HG02610 (cell line): ENCODE measurements around the gene CEMP1.

ENCODE experiments used
- ATAC-seq: cut with Tn5 transposase; IDR thresholded peaks from one replicate; pipeline ENCODE4 v1.9.1; 2021; ENCODE audit warnings: mild to moderate bottlenecking, moderate library complexity; ENCODE audit not compliant: unreplicated experiment

Gene CEMP1

DNA sequence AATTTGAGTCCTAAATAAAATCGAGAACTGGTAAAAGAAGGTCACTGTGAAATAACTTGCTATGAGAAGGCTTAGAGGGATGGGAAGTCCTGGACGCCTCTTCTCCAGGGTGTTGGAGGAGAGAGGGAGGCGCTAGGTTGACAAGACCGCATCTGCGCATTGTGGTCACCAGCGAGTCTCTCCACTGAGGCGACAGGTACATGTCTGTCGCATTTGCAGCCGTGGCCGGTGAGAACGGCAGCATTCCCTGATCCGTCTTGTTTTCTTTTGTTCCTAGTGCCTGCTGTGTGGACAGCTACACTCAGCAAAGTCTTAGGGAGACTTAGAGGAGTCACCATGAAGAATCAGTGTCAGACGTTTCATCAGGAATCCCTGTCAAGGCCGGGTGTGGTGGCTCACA lies 25.5 kb downstream of the CEMP1 start:
- no peak for ATAC-seq

GRCh38 chr16:2501946-2502895 lies 29.0 kb downstream of the CEMP1 start:
- ATAC-seq, result no peak

- no peak for ATAC-seq
These were observed 30.1 kb downstream of the CEMP1 start for GRCh38 chr16:2500918-2501750.

- ATAC-seq, result no peak
These were observed 30.7 kb downstream of the CEMP1 start for GRCh38 chr16:2500430-2500917.

GRCh38 chr16:2499890-2500429 lies 31.2 kb downstream of the CEMP1 start:
- no peak for ATAC-seq

DNA sequence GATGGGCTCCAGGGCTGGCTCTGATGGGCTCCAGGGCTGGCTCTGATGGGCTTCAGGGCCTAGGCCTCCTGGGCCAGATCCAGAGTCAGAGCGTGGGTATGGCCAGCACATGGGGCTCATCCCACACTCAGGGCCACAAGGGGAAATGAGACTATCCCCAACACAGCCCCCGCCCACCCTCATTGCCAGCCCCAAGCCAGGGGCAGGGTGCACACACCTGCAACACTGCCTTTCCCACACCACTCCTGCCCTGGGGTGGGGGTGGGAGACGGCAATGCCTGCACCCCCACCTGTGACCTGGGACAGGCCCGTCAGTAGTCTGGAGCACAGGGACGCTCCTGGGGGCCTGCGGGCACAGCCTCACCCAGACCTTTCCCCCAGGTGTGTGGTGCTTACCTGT lies 31.8 kb downstream of the CEMP1 start:
- ATAC-seq, result no peak

DNA sequence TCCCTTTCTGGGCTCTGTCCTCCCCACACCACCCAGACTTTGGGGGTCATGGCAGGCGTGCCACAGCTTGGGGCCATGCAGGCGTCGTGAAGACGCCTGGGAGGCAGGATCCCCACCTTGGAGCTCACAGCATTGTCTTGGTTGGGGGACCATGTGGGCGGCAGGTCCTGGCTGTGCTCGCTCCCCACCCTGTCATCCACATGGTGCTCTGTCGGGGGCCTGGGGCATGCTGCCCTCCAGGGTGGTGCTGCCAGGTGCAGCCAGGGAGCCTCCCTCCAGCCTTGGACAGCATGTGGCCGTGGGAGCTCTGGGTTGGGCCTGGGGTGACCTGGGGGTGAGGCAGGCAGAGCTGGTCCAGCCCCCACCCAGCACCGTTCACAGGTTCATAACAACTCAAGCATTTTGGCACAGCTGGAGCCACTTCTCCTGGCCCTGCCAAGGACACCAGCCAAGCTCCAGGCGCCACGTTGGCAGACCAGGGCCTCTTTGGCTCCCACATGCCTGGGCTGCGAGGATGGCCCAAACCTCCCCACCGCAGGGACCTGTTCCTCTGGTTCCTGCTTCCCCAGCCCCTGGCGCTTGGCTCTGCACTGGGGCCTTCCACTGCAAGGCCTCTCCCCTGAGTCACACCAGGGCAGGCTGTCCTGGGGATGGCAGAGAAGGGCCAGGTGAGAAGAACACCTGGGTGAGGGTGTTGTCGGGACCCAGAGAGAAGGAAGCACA lies 32.5 kb downstream of the CEMP1 start:
- no peak for ATAC-seq

- no peak for ATAC-seq
These were observed 33.3 kb downstream of the CEMP1 start for GRCh38 chr16:2497695-2498484.

- ATAC-seq, result no peak
These were observed 34.0 kb downstream of the CEMP1 start for GRCh38 chr16:2497116-2497630.

DNA sequence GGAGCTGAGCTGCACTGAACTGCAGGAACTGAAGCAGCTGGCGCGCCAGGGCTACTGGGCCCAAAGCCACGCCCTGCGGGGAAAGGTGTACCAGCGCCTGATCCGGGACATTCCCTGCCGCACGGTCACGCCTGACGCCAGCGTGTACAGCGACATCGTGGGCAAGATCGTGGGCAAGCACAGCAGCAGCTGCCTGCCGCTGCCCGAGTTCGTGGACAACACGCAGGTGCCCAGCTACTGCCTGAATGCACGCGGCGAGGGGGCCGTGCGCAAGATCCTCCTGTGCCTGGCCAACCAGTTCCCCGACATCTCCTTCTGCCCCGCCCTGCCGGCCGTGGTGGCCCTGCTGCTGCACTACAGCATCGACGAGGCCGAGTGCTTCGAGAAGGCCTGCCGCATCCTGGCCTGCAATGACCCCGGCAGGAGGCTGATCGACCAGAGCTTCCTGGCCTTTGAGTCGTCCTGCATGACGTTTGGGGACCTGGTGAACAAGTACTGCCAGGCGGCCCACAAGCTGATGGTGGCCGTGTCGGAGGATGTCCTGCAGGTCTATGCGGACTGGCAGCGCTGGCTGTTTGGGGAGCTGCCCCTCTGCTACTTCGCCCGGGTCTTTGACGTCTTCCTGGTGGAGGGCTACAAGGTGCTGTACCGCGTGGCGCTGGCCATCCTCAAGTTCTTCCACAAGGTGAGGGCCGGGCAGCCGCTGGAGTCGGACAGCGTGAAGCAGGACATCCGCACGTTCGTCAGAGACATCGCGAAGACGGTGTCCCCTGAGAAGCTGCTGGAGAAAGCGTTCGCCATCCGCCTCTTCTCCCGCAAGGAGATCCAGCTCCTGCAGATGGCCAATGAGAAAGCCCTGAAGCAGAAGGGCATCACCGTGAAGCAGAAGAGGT lies 34.7 kb downstream of the CEMP1 start:
- ATAC-seq, result no peak

GRCh38 chr16:2495041-2495440 lies 36.2 kb downstream of the CEMP1 start:
- ATAC-seq, result no peak

- ATAC-seq, result no peak
These were observed 36.6 kb downstream of the CEMP1 start for GRCh38 chr16:2494616-2495015.

GRCh38 chr16:2493605-2494004 lies 37.6 kb downstream of the CEMP1 start:
- ATAC-seq, result no peak

- no peak for ATAC-seq
These were observed 38.9 kb downstream of the CEMP1 start for GRCh38 chr16:2492292-2492691.

DNA sequence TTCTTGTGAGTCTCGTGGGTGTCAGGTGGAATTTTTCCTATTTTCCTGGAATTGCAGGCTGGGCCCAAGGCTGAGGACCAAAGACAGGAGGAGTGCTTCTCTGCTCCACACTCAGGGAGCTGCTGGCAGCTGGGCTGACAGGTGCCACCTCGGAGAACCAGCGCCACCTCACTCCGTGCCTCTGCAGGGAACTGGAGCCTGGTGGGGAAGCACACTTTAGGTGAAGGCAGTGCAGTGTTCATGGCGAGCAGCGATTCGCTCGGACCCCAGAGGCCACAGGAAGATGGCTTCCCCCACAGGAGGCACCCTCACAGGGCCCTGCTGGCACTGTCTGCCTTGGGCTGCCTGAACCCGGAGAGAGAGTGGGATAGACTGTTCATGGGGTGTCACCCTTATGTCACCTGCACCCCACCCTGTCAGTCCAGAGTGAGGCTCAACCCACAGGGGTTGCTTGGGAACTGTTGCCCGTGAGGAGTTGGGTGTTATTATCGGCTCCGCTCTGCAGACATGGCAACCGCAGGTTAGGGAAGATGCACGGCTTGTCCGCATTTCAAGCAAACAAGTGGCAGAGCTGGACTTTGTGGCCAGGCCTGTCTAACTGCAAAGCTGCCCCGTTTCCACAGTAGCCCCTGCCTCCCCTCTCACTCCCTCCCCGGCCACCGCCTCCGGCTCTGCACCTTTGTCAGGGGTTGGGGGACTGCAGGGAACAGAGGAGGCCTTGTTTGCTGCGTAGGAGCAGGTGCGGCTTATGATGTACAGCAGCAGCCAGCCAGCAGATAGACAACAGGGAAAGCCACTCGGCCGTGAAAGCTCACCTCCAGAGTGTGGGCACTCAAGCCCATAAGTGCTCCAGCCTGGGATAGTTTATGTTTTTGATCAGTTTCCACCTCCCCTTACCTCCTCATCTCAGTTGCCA lies 40.8 kb downstream of the CEMP1 start:
- ATAC-seq, result no peak

GRCh38 chr16:2489581-2489980 lies 41.6 kb downstream of the CEMP1 start:
- no peak for ATAC-seq

DNA sequence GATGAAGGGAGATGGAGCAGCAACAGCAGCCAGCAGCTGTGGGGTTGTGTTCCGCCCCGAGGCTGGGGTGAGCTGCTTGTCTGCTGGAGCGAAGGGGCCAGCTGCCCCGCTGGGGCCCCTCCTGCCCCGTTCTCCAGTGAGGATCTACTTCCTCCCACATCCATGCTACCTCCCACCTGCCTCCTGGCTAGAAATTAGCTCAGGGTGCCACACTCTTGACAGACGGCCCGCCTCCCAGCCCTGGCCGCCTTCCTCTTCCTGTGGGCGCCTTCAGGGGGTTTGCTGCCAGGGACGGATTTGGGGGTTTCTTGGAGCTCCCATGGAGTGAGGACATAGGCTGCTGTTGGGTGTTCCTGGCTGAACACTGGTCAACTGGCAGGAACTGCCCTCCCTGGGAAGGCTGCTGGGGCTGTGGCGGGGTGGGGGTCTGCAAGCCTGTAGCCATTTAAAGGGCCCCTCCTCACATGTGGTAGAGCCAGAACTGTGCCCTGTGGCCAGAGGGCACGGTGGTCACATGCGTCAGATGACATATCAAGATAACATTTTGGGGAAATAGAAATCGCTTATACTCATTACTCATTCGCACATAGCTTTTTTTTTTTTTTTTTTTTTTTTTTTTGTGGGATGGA lies 43.2 kb downstream of the CEMP1 start:
- ATAC-seq, result no peak
